Progenitor cell of endocrine pancreas (in vitro differentiated cells): ENCODE results near the gene BRINP3. TPM values are rescaled to one million over a fixed set of nuclear protein-coding genes. Genes with fewer than 3 reads are reported as not detected.

Experiments
- DNase-seq: peaks from one replicate; pipeline ENCODE4 v3.0.0; 2021; ENCODE audit warnings: low spot score; ENCODE audit not compliant: unreplicated experiment
- H3K27ac Mint-ChIP-seq: 2 replicates; pipeline ENCODE4 v1.8.0; 2021; ENCODE audit warnings: mild to moderate bottlenecking, moderate library complexity, mixed read lengths
- H3K27me3 Mint-ChIP-seq: 2 replicates; pipeline ENCODE4 v1.8.0; 2021; ENCODE audit warnings: mixed read lengths
- H3K36me3 Mint-ChIP-seq: 2 replicates; pipeline ENCODE4 v1.8.0; 2022; ENCODE audit warnings: mixed read lengths; ENCODE audit not compliant: insufficient read depth
- H3K4me1 Mint-ChIP-seq: 2 replicates; pipeline ENCODE4 v1.8.0; 2021; ENCODE audit warnings: low read depth, mixed read lengths
- H3K4me3 Mint-ChIP-seq: 2 replicates; pipeline ENCODE4 v1.8.0; 2021; ENCODE audit warnings: low read depth, mild to moderate bottlenecking, moderate library complexity, mixed read lengths
- H3K9me3 Mint-ChIP-seq: 2 replicates; pipeline ENCODE4 v1.8.0; 2021; ENCODE audit warnings: low read depth, mixed read lengths
- total RNA-seq: library from RNA; stranded (reverse); gene quantifications from 2 replicates; pipeline ENCODE4 v1.2.1, GENCODE V29; 2021
- TF ChIP-seq, protein P1 (sequence below): fragments of 200-600 bp; sonication (generic); IDR thresholded peaks from one replicate; pipeline ENCODE4 v1.5.0; 2021; ENCODE audit warnings: antibody characterized with exemption, mild to moderate bottlenecking; ENCODE audit not compliant: unreplicated experiment

BRINP3 gene
- total RNA-seq, 1 donor from 2014 or later, result not detected

DNA sequence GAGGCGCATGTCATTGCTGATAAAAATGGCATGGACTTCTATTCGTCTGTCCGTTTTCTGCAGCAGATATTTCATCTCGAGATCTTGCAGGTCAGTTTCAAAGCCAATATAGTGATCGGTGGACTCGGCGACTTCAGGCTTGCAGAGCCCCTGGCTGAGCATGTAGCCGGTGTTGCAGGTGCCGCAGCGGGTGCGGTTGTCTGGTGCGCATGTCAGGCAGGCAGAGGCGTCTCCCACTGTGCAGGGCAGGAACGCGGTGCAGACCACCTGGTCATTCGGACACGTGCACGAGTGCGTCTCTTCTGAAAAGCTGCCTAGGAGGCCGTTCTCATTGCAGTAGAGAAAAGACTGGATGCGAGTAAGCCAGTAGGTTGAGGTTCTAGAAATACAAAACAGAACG is 378.9 kb downstream of the BRINP3 start:
- Mint-ChIP-seq H3K27ac (no peak overlapping the region), H3K36me3 (no peaks in the 10 kb centered on the region), H3K9me3 (peaks cover 4% of the 10 kb centered on the region), H3K4me3 (no peak overlapping the region), H3K4me1 (peaks cover 7% of the 10 kb centered on the region), H3K27me3 (no peaks in the 10 kb centered on the region)
- TF ChIP-seq, protein P1, sequence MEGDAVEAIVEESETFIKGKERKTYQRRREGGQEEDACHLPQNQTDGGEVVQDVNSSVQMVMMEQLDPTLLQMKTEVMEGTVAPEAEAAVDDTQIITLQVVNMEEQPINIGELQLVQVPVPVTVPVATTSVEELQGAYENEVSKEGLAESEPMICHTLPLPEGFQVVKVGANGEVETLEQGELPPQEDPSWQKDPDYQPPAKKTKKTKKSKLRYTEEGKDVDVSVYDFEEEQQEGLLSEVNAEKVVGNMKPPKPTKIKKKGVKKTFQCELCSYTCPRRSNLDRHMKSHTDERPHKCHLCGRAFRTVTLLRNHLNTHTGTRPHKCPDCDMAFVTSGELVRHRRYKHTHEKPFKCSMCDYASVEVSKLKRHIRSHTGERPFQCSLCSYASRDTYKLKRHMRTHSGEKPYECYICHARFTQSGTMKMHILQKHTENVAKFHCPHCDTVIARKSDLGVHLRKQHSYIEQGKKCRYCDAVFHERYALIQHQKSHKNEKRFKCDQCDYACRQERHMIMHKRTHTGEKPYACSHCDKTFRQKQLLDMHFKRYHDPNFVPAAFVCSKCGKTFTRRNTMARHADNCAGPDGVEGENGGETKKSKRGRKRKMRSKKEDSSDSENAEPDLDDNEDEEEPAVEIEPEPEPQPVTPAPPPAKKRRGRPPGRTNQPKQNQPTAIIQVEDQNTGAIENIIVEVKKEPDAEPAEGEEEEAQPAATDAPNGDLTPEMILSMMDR, result no peak
- DNase-seq, result no peak

DNA sequence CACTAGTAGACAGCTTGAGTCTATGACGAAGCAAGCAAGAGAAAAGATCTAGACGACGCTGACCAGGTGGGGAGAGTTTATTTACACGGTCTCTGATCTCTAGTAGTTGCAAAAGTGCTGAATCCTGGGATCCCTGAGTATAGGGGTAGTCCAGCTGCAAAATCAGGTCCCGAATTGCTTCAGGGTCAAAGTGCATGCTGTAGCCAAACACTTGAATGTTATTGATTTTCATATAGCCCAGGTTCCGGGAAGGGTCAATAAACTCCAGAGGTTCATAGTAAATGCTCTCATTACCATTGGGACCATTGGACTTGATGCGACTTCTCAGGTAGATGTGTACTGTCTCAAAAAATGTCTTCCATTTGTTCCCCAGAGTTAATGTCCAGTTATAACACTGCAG is 379.6 kb downstream of the BRINP3 start:
- Mint-ChIP-seq H3K4me1 (peaks cover 5% of the 10 kb centered on the region), H3K36me3 (no peaks in the 10 kb centered on the region), H3K9me3 (peaks cover 4% of the 10 kb centered on the region), H3K4me3 (no peak overlapping the region), H3K27ac (no peak overlapping the region), H3K27me3 (no peaks in the 10 kb centered on the region)
- no peak for DNase-seq
- TF ChIP-seq, protein P1, result no peak

DNA sequence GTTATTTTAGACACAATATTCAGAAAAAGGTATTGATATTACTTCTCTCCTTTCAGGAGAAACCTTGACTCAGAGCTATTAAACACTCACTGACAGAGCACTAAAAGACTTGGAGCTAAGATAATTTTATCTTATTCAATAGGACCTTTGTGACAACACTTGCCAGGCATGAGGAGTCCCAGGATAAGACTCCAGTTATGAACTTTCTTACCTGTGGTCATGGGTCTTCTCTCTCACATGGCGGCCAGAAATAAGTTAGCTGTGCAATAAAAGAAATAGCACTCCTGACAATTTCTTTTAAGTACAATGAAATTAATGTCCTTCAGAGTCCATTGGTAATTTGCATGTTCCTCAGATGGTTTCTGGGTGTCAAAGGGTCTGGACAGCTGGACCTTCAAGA is 382.1 kb downstream of the BRINP3 start:
- Mint-ChIP-seq H3K4me1 (no peaks in the 10 kb centered on the region), H3K4me3 (no peak overlapping the region), H3K27me3 (no peaks in the 10 kb centered on the region), H3K27ac (no peak overlapping the region), H3K36me3 (no peaks in the 10 kb centered on the region), H3K9me3 (peaks cover 4% of the 10 kb centered on the region)
- TF ChIP-seq, protein P1, result no peak
- DNase-seq, result no peak

DNA sequence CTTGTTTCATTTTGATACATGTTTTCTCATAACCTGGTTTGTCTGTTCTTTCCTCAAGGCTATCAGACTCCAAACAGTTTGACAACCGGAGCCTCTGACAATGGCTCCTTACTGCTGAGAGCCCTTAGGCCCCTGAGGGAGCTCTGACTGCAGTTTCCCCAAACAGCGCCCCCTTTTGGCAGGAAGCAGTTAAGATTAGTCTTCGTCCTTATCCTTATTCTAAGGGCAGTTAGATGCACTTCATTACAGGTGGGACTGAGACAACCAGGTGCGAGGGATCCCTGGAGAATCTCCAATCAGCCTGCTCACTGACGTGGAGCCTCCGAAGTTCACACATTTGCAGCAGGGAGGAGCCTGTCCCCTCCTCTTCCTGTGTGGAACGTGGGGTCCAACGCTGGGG is 393.1 kb downstream of the BRINP3 start:
- Mint-ChIP-seq H3K27ac (no peak overlapping the region), H3K4me3 (no peak overlapping the region), H3K27me3 (no peaks in the 10 kb centered on the region), H3K9me3 (no peaks in the 10 kb centered on the region), H3K36me3 (no peaks in the 10 kb centered on the region), H3K4me1 (no peaks in the 10 kb centered on the region)
- TF ChIP-seq, protein P1, result peak; percentile 37
- DNase-seq, result no peak

DNA sequence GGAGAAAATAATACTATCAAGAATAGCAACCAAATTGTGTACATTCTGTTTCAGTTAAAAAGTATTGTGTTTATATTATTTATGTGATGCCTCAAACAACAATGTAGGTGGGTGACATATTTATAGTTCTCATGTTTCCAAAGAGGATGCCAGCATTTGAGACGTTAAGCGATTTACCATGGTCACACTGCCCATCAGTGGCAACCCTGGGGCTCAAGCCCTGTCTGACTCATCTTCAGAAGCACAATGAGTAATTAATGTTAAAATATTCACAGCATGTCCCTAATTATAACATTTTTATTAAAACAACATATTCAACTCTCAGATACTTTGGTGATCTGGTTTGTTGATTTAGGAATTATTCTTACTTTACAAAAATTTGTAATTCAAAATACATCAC is 409.4 kb downstream of the BRINP3 start:
- no peaks in the 10 kb centered on the region for H3K36me3 Mint-ChIP-seq
- TF ChIP-seq, protein P1, result no peak
- no peak overlapping the region for H3K27ac Mint-ChIP-seq
- H3K27me3 Mint-ChIP-seq, result no peaks in the 10 kb centered on the region
- H3K4me1 Mint-ChIP-seq, result no peaks in the 10 kb centered on the region
- H3K4me3 Mint-ChIP-seq, result no peak overlapping the region
- H3K9me3 Mint-ChIP-seq, result peaks cover 3% of the 10 kb centered on the region
- DNase-seq, result no peak
